Neural cell (in vitro differentiated cells): Measurements from ENCODE around the gene CCR7. TPM values are rescaled to one million over a fixed set of nuclear protein-coding genes. Genes with fewer than 3 reads are reported as not detected.

Source experiments
- H2AFZ ChIP-seq: fragments of 200-600, 300-800 bp; sonication (generic), shearing (Covaris generic); 2 replicates; pipeline ENCODE4 v1.6.0; 2014; ENCODE audit warnings: low read depth, mild to moderate bottlenecking, antibody characterized with exemption, low read length, moderate library complexity
- H3F3A ChIP-seq: fragments of 200-600 bp; shearing (Covaris generic); 2 replicates; pipeline ENCODE4 v1.6.1; 2016; ENCODE audit warnings: mild to moderate bottlenecking, moderate library complexity, mixed read lengths, antibody characterized with exemption, low read length; ENCODE audit not compliant: insufficient read depth, poor library complexity, severe bottlenecking
- H3K27ac ChIP-seq: fragments of 200-600, 300-800 bp; sonication (generic), shearing (Covaris generic); 2 replicates; pipeline ENCODE4 v1.5.1; 2014; ENCODE audit warnings: mild to moderate bottlenecking, low read length, moderate library complexity
- H3K27me3 ChIP-seq: fragments of 300-800, 200-600 bp; sonication (generic), shearing (Covaris generic); 2 replicates; pipeline ENCODE4 v1.6.0; 2014; ENCODE audit warnings: mild to moderate bottlenecking, low read depth, low read length, moderate library complexity; ENCODE audit not compliant: insufficient read depth
- H3K36me3 ChIP-seq: fragments of 300-800, 200-600 bp; sonication (generic), shearing (Covaris generic); 2 replicates; pipeline ENCODE4 v1.5.1; 2014; ENCODE audit warnings: mild to moderate bottlenecking, antibody characterized with exemption, low read length, moderate library complexity; ENCODE audit not compliant: insufficient read depth
- H3K4me2 ChIP-seq: fragments of 300-800, 200-600 bp; sonication (generic), shearing (Covaris generic); 2 replicates; pipeline ENCODE4 v1.6.0; 2014; ENCODE audit warnings: mild to moderate bottlenecking, low read length
- H3K4me3 ChIP-seq: fragments of 300-800, 200-600 bp; sonication (generic), shearing (Covaris generic); 2 replicates; pipeline ENCODE4 v1.5.1; 2014; ENCODE audit warnings: mild to moderate bottlenecking, low read length, moderate library complexity
- H3K79me2 ChIP-seq: fragments of 200-600 bp; shearing (Covaris generic); replicated peaks from 2 replicates; pipeline ENCODE4 v1.6.0; 2014; ENCODE audit warnings: mild to moderate bottlenecking, low read length, moderate library complexity; ENCODE audit not compliant: insufficient read depth
- H3K9ac ChIP-seq: fragments of 300-800, 200-600 bp; sonication (generic), shearing (Covaris generic); 2 replicates; pipeline ENCODE4 v1.6.1; 2016; ENCODE audit warnings: mild to moderate bottlenecking, low read length, mixed read lengths
- H3K9me2 ChIP-seq: fragments of 200-600 bp; shearing (Covaris generic); 2 replicates; pipeline ENCODE4 v1.6.1; 2016; ENCODE audit warnings: mild to moderate bottlenecking, low read length, mixed read lengths; ENCODE audit not compliant: insufficient read depth
- H3K9me3 ChIP-seq: fragments of 200-600, 300-800 bp; sonication (generic), shearing (Covaris generic); 2 replicates; pipeline ENCODE4 v1.6.1; 2016; ENCODE audit warnings: mild to moderate bottlenecking, mixed run types, low read length, moderate library complexity, mixed read lengths
- H4K20me1 ChIP-seq: fragments of 200-600 bp; shearing (Covaris generic); 2 replicates; pipeline ENCODE4 v1.6.1; 2016; ENCODE audit warnings: mild to moderate bottlenecking, mixed run types; ENCODE audit not compliant: insufficient read depth
- EP300 ChIP-seq: fragments of 450-650 bp; conservative IDR thresholded peaks from 2 replicates; pipeline ENCODE4 v1.6.1; 2014; ENCODE audit warnings: antibody characterized with exemption, mild to moderate bottlenecking, moderate library complexity; ENCODE audit not compliant: poor library complexity, severe bottlenecking
- EZH2 ChIP-seq: fragments of 200-600, 300-800 bp; shearing (Covaris generic), sonication (generic); IDR thresholded peaks from 2 replicates; pipeline ENCODE4 v1.6.1; 2014; ENCODE audit warnings: antibody characterized with exemption, low read length, borderline replicate concordance, mild to moderate bottlenecking; ENCODE audit not compliant: insufficient read depth, poor library complexity, severe bottlenecking
- MXI1 ChIP-seq: fragments of 450-650 bp; conservative IDR thresholded peaks from 2 replicates; pipeline ENCODE4 v1.6.1; 2014; ENCODE audit warnings: antibody characterized with exemption, mild to moderate bottlenecking; ENCODE audit not compliant: poor library complexity, severe bottlenecking
- POLR2AphosphoS5 ChIP-seq: IDR thresholded peaks from 2 replicates; pipeline ENCODE4 v1.6.1; 2012
- RAD21 ChIP-seq: fragments of 450-650 bp; conservative IDR thresholded peaks from 2 replicates; pipeline ENCODE4 v1.6.1; 2014; ENCODE audit warnings: antibody characterized with exemption, mild to moderate bottlenecking, moderate library complexity
- SMC3 ChIP-seq: fragments of 450-650 bp; conservative IDR thresholded peaks from 2 replicates; pipeline ENCODE4 v1.6.1; 2014; ENCODE audit warnings: antibody characterized with exemption, mild to moderate bottlenecking, moderate library complexity; ENCODE audit not compliant: poor library complexity
- TAF1 ChIP-seq: IDR thresholded peaks from 2 replicates; pipeline ENCODE4 v1.6.1; 2012; ENCODE audit warnings: low read depth
- polyA plus RNA-seq: library from polyadenylated mRNA; depleted of rRNA; stranded (reverse); fragments of >200 nt; gene quantifications from 2 replicates; pipeline ENCODE4 v1.2.3, GENCODE V29; 2014
- TF ChIP-seq, protein P1 (sequence below): IDR thresholded peaks from 2 replicates; pipeline ENCODE4 v1.6.1; 2012; ENCODE audit warnings: borderline replicate concordance
- TF ChIP-seq, protein P2 (sequence below): fragments of 450-650 bp; IDR thresholded peaks from 2 replicates; pipeline ENCODE4 v1.5.1; 2014; ENCODE audit warnings: antibody characterized with exemption, mild to moderate bottlenecking, moderate library complexity; ENCODE audit not compliant: poor library complexity, severe bottlenecking

Gene CCR7
- polyA plus RNA-seq, 1 donor from 2014 or later: not detected

DNA sequence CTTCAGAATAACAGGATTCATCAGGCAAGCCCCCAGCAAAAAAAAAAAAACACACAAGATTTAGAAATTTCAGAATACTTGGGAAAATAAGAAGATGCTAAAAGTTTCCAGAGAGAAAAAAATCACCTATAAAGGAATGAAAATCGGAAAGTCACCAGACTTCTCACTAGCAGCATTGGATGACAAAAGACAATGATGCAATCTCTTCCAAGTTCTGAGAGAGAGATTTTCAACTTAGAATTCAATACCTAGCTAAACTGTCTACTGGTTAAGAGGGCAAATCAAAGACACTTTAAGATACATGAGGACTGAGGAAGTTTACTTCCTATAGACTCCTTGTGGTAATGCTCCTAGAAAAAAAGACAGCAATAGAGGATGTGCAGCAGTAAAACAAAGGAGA, 40.0 kb downstream of the CCR7 start:
- Histone ChIP-seq H3K4me2 (no peak overlapping the region), H3K27ac (no peak overlapping the region), H3K4me3 (no peak overlapping the region), H4K20me1 (no peaks in the 10 kb centered on the region), H3K9me3 (no peaks in the 10 kb centered on the region), H3K36me3 (no peaks in the 10 kb centered on the region), H3K9me2 (no peaks in the 10 kb centered on the region), H3K79me2 (no peaks in the 10 kb centered on the region), H3F3A (no peaks in the 10 kb centered on the region), H3K27me3 (no peaks in the 10 kb centered on the region), H3K9ac (no peak overlapping the region), H2AFZ (no peak overlapping the region)
- TF ChIP-seq EZH2 (no peak), MXI1 (no peak), POLR2AphosphoS5 (no peak), TAF1 (no peak), RAD21 (no peak), EP300 (no peak), SMC3 (no peak)
- TF ChIP-seq, protein P1, sequence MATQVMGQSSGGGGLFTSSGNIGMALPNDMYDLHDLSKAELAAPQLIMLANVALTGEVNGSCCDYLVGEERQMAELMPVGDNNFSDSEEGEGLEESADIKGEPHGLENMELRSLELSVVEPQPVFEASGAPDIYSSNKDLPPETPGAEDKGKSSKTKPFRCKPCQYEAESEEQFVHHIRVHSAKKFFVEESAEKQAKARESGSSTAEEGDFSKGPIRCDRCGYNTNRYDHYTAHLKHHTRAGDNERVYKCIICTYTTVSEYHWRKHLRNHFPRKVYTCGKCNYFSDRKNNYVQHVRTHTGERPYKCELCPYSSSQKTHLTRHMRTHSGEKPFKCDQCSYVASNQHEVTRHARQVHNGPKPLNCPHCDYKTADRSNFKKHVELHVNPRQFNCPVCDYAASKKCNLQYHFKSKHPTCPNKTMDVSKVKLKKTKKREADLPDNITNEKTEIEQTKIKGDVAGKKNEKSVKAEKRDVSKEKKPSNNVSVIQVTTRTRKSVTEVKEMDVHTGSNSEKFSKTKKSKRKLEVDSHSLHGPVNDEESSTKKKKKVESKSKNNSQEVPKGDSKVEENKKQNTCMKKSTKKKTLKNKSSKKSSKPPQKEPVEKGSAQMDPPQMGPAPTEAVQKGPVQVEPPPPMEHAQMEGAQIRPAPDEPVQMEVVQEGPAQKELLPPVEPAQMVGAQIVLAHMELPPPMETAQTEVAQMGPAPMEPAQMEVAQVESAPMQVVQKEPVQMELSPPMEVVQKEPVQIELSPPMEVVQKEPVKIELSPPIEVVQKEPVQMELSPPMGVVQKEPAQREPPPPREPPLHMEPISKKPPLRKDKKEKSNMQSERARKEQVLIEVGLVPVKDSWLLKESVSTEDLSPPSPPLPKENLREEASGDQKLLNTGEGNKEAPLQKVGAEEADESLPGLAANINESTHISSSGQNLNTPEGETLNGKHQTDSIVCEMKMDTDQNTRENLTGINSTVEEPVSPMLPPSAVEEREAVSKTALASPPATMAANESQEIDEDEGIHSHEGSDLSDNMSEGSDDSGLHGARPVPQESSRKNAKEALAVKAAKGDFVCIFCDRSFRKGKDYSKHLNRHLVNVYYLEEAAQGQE: no peak
- TF ChIP-seq, protein P2, sequence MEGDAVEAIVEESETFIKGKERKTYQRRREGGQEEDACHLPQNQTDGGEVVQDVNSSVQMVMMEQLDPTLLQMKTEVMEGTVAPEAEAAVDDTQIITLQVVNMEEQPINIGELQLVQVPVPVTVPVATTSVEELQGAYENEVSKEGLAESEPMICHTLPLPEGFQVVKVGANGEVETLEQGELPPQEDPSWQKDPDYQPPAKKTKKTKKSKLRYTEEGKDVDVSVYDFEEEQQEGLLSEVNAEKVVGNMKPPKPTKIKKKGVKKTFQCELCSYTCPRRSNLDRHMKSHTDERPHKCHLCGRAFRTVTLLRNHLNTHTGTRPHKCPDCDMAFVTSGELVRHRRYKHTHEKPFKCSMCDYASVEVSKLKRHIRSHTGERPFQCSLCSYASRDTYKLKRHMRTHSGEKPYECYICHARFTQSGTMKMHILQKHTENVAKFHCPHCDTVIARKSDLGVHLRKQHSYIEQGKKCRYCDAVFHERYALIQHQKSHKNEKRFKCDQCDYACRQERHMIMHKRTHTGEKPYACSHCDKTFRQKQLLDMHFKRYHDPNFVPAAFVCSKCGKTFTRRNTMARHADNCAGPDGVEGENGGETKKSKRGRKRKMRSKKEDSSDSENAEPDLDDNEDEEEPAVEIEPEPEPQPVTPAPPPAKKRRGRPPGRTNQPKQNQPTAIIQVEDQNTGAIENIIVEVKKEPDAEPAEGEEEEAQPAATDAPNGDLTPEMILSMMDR: no peak

DNA sequence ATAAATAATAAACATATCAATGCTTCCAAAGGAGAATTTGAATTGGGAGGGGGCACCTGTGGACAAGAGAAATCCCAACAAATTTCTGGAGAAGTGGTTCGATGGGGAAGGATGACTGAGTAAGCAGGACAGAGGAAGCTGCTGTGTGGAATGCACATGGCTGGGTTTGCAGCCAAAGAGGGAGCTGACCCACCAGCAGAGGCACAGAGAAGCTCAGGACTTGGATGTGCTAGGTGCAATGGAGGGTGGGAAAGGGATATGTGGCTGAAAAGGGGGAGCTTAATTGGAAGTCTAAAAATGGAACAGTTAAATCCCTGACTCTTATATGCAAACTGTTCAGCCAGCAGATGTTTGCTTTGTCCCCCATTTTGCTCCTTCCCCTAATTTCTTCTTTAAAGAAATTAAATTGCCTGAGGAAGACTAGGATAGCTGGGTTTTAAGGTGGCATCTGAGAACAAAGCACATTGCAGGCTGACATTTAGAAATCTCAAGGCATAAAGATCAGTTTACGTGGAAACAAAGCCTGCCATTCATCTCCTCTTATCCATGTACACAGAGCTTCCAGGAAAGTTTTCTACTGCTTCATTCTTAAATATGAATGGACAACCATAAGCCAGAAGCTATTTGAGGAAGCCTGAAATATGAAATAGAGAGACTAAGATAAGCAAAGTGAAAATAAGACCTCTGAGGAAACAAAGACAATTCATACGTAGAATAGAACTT, 40.9 kb downstream of the CCR7 start:
- TF ChIP-seq EP300 (no peak), MXI1 (no peak)
- Histone ChIP-seq H3K79me2 (no peaks in the 10 kb centered on the region), H3K9me2 (no peaks in the 10 kb centered on the region), H3K9ac (no peak overlapping the region), H3K27me3 (no peaks in the 10 kb centered on the region), H2AFZ (no peak overlapping the region), H3K27ac (no peak overlapping the region), H3K9me3 (no peaks in the 10 kb centered on the region), H3F3A (no peaks in the 10 kb centered on the region), H3K36me3 (no peaks in the 10 kb centered on the region), H3K4me3 (no peak overlapping the region), H3K4me2 (no peak overlapping the region), H4K20me1 (no peaks in the 10 kb centered on the region)
